Colonic mucosa (tissue), 4 donors: Measurements from ENCODE around the gene TRIP12. TPM values are rescaled to one million over a fixed set of nuclear protein-coding genes. Genes with fewer than 3 reads are reported as not detected.
"Not testable (repeated sequence)": the region's sequence is repeated elsewhere in the genome, so short reads cannot be mapped to it uniquely, and the experiment has no call there.

ENCODE experiments used
- DNase-seq: peaks from one replicate; pipeline ENCODE4 v3.0.0-alpha.2; 2020
- H3K27ac ChIP-seq: fragments of 200-600 bp; one replicate; pipeline ENCODE4 v1.8.0; 2021
- H3K27me3 ChIP-seq: fragments of 200-600 bp; one replicate; pipeline ENCODE4 v1.8.0; 2021
- H3K36me3 ChIP-seq: fragments of 200-600 bp; one replicate; pipeline ENCODE4 v1.8.0; 2021
- H3K4me1 ChIP-seq: fragments of 200-600 bp; one replicate; pipeline ENCODE4 v1.8.0; 2021; ENCODE audit warnings: mild to moderate bottlenecking
- H3K4me3 ChIP-seq: fragments of 200-600 bp; one replicate; pipeline ENCODE4 v1.8.0; 2021
- H3K9ac ChIP-seq, 2 donors: one replicate each; pipeline ENCODE4 v1.7.0; 2013; ENCODE audit warnings: control low read depth in 2 of 2, low read depth in 2 of 2, low read length in 2 of 2
- H3K9me3 ChIP-seq: fragments of 200-600 bp; one replicate; pipeline ENCODE4 v1.8.0; 2021
- intact Hi-C: fragments of 100-400 bp; cut with DNase I; formaldehyde crosslinking; loops from one replicate; pipeline ENCODE4 v1.14.1; 2022
- total RNA-seq, 2 donors: library from RNA; stranded (reverse); fragmentation: NEBNext Ultra II Directional in 1 of 2; extraction: Animal tissue kit (Norgen Biotek cat#: 25700) in 1 of 2; gene quantifications; one replicate each; pipeline ENCODE4 v1.2.1, GENCODE V29; 2021
- TF ChIP-seq, protein P1 (sequence below): fragments of 200-600 bp; IDR thresholded peaks from one replicate; pipeline ENCODE4 v1.8.0; 2022; ENCODE audit warnings: antibody characterized with exemption, mild to moderate bottlenecking
- donor health status: healthy.
- donor health status: DM: no; HTN: no; CAD: no.
- donor health status: DM: no; HTN: no; CAD: no.

TRIP12 gene
- total RNA-seq, 2 donors from 2014 or later = 180 to 209 TPM

DNA sequence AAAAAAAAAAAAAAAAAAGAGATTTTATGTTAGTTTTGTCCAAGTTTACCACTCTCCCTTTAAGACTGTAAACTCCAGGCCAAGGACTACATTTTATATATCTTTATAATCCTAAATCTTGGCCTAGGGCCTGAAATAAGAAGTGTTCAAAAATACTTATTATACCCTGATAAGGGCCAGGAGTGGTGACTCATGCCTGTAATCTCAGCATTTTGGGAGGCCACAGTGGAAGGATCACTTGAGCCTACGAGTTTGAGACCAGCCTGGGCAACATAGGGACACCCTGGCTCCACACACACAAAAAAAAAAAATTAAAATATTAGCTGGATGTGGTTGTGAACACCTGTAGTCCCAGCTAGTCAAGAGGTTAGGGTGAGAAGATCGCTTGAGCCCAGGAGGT is 12.7 kb downstream of the TRIP12 start:
- Histone ChIP-seq H3K36me3 (peaks cover 9% of the 10 kb centered on the region), H3K27ac (no peak overlapping the region), H3K4me3 (no peak overlapping the region), H3K4me1 (peaks cover 4% of the 10 kb centered on the region), H3K9me3 (no peaks in the 10 kb centered on the region), H3K27me3 (no peaks in the 10 kb centered on the region), H3K9ac (no peak overlapping the region)
- TF ChIP-seq, protein P1, sequence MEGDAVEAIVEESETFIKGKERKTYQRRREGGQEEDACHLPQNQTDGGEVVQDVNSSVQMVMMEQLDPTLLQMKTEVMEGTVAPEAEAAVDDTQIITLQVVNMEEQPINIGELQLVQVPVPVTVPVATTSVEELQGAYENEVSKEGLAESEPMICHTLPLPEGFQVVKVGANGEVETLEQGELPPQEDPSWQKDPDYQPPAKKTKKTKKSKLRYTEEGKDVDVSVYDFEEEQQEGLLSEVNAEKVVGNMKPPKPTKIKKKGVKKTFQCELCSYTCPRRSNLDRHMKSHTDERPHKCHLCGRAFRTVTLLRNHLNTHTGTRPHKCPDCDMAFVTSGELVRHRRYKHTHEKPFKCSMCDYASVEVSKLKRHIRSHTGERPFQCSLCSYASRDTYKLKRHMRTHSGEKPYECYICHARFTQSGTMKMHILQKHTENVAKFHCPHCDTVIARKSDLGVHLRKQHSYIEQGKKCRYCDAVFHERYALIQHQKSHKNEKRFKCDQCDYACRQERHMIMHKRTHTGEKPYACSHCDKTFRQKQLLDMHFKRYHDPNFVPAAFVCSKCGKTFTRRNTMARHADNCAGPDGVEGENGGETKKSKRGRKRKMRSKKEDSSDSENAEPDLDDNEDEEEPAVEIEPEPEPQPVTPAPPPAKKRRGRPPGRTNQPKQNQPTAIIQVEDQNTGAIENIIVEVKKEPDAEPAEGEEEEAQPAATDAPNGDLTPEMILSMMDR = no peak
- intact Hi-C loops = no loop called here
- no peak for DNase-seq

- no peak overlapping the region for H3K9ac ChIP-seq
- H3K9me3 ChIP-seq = no peaks in the 10 kb centered on the region
- no peaks in the 10 kb centered on the region for H3K27me3 ChIP-seq
- no peak for DNase-seq
- H3K27ac ChIP-seq = no peak overlapping the region
- peaks cover 9% of the 10 kb centered on the region for H3K36me3 ChIP-seq
- H3K4me1 ChIP-seq = no peaks in the 10 kb centered on the region
- no peak overlapping the region for H3K4me3 ChIP-seq
- TF ChIP-seq, protein P1 = no peak
- intact Hi-C loops = no loop called here
Measured at GRCh38 chr2:229905601-229906000, 16.2 kb downstream of the TRIP12 start.

- intact Hi-C loops = no loop called here
- Histone ChIP-seq H3K36me3 (peaks cover 3% of the 10 kb centered on the region), H3K27ac (no peak overlapping the region), H3K9me3 (no peaks in the 10 kb centered on the region), H3K4me3 (no peak overlapping the region), H3K9ac (no peak overlapping the region), H3K4me1 (no peaks in the 10 kb centered on the region), H3K27me3 (no peaks in the 10 kb centered on the region)
- no peak for DNase-seq
- TF ChIP-seq, protein P1 = no peak
Measured at GRCh38 chr2:229903037-229903436, 18.8 kb downstream of the TRIP12 start.

DNA sequence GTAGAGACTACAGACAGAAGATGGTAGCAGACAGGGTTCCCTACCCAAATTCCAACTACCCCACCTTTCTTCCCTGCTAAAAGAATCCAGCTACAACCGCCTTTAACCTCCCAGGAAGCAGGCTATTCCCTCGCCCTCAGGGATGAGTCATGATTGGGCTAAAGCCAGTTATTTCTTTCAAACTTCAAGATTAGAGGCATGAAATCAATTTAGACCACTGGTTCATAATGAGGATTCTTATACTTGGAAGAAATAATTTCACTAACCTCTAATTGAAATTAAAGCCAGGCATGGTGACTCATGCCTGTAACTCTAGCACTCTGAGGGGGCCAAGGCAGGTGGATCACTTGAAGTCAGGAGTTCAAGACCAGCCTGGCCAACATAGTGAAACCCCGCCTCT is 20.0 kb downstream of the TRIP12 start:
- DNase-seq = peak; percentile 27
- Histone ChIP-seq H3K4me3 (no peak overlapping the region), H3K4me1 (no peaks in the 10 kb centered on the region), H3K27me3 (no peaks in the 10 kb centered on the region), H3K36me3 (no peaks in the 10 kb centered on the region), H3K9ac (no peak overlapping the region), H3K9me3 (no peaks in the 10 kb centered on the region), H3K27ac (no peak overlapping the region)
- TF ChIP-seq, protein P1 = no peak
- intact Hi-C loops = no loop called here

GRCh38 chr2:229900514-229900913 is 21.3 kb downstream of the TRIP12 start:
- H3K36me3 ChIP-seq, H3K4me3 ChIP-seq, DNase-seq, H3K9ac ChIP-seq, H3K27ac ChIP-seq, H3K27me3 ChIP-seq, intact Hi-C loops, H3K9me3 ChIP-seq, H3K4me1 ChIP-seq: not testable (repeated sequence)

DNA sequence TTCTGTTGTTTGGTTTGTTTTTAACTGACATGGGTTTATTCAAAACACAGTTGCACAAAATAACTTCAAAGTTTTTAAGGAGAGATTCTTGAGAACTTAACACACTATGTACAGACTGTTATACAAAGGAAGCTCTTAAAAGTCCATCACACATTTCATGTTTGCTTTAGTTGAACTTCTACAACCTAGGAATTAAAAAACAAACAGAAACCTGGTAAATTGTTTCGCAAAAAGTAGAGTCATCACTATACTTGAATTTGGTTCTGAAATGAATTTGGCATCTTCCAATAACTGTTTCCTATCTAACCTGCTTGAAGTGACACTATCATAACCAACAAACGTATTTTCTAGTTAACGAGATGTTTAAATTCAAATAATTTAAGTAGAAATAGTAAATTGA is 21.8 kb downstream of the TRIP12 start:
- DNase-seq = no peak
- Histone ChIP-seq H3K36me3 (no peaks in the 10 kb centered on the region), H3K4me3 (no peak overlapping the region), H3K9ac (no peak overlapping the region), H3K4me1 (no peaks in the 10 kb centered on the region), H3K27ac (no peak overlapping the region), H3K27me3 (no peaks in the 10 kb centered on the region), H3K9me3 (no peaks in the 10 kb centered on the region)
- intact Hi-C loops = no loop called here
- TF ChIP-seq, protein P1 = no peak
